Measurements from ENCODE around the gene PDIK1L. TPM values are rescaled to one million over a fixed set of nuclear protein-coding genes. Genes with fewer than 3 reads are reported as not detected.

The PDIK1L gene
- polyA plus RNA-seq (2013, experiment 1 of 2): 1.2 TPM
- 1.2 TPM for polyA plus RNA-seq (2013, experiment 2 of 2)

DNA sequence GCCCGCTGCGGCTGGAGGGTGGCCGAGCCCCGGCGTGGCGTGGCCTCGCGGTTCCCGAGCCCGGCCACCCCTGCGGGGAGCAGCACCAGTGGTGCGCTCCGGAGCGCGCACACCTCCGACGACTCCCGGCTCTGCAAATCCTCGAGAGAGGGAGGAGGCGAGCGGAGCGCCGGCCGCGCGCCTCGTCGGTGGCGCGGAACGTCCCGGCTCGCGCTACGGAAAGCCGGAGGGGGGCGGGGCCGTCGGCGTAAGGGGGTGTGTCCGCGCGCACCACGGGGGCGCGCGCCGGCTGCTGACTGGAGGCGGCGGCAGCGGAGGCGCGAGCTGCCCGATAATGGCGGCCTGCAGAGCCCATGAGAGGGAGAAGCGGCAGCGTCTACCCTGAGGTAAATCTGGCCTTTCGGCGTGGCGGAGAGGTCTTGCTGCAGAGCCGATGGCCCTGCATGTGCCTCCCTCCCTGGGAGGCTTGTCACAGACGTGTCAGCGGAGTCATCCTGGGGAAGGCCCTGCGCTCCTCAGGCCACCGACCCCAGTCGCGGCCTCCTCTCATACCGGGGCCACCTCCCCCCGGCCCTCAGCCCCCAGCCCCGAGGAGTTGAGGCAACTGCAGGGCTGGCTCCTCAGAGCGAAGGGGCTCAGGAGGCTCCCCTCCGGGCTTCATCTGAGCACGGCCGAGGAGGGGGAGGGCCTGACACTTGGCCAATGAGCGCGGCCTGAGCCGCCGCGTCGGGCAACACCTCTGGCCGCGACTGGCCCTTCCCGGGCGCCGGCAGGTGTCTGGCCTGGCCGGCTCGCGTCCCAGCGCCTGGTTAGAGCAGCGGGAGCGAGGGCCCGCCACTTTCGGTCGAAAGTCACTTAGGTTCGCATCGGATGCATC lies at the start of gene PDIK1L:
TSS of gene PDIK1L (plus strand) at position 295 of the 877 bp plus-strand sequence. CDS start 2,485 bp downstream, outside the sequence.
- Histone ChIP-seq H3K9ac (ENCODE audit: low read length) (peak within 1 kb of the TSS; percentile 90), H3K4me3 (ENCODE audit: low read length) (peak within 1 kb of the TSS; percentile 83), H3K27me3 (ENCODE audit: insufficient read depth, low read length, poor library complexity) (no peaks in the 10 kb centered on the region), H3K4ac (ENCODE audit: low read depth, low read length) (peak within 1 kb of the TSS; percentile 92), H3K4me1 (ENCODE audit: control insufficient read depth, low read depth, low read length) (peaks cover 6% of the 10 kb centered on the region), H3K79me1 (ENCODE audit: low read length) (no peaks in the 10 kb centered on the region), H2AK5ac (ENCODE audit: low read length) (no peak within 1 kb of the TSS), H4K8ac (ENCODE audit: low read depth, low read length) (no peak within 1 kb of the TSS), H2BK120ac (ENCODE audit: low read depth, low read length) (peak within 1 kb of the TSS; percentile 17), H3K79me2 (ENCODE audit: control insufficient read depth, insufficient read depth, low read length) (no peaks in the 10 kb centered on the region), H3K36me3 (ENCODE audit: control insufficient read depth, insufficient read depth, low read length) (no peaks in the 10 kb centered on the region), H3K4me2 (ENCODE audit: low read length) (peak within 1 kb of the TSS; percentile 99), H3K23ac (ENCODE audit: low read length) (no peak within 1 kb of the TSS), H2BK5ac (ENCODE audit: low read length) (peak within 1 kb of the TSS; percentile 71), H3K56ac (ENCODE audit: low read length) (peak within 1 kb of the TSS; percentile 96), H3K27ac (ENCODE audit: low read depth, low read length) (peak within 1 kb of the TSS; percentile 94), H2BK15ac (replicated peaks; ENCODE audit: low read depth) (no peak within 1 kb of the TSS), H4K5ac (ENCODE audit: low read length) (no peak within 1 kb of the TSS), H3K18ac (ENCODE audit: low read length) (peak within 1 kb of the TSS; percentile 52)
- WGBS (ENCODE audit: extremely low coverage, insufficient coverage, low lambda C conversion rate): no CpG with 5 or more reads among the region's 96 CpGs
- DNase-seq: peak; percentile 96

DNA sequence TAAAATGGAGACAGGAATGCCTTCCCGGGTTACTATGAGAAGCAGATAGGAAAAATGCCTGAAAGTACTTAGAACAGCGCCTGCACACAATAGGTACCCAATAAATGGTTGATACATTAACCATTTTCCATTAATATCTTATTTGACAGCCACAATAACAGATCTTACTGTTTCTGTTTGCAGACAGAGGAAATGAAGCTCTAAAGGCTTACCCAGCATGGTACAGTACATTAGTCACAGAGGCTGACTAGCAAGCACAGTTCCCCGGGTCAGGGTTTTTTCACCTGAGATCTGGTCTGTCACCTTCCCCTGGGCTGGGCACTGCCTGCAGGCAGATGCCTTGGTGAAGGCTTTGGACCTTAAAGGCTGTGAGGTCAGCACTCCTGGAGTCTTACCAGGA lies 47.1 kb upstream of the PDIK1L start:
- no peak overlapping the region for H2BK15ac ChIP-seq (replicated peaks; ENCODE audit: low read depth)
- no peak overlapping the region for H2BK120ac ChIP-seq (ENCODE audit: low read depth, low read length)
- H3K4me2 ChIP-seq (ENCODE audit: low read length): no peak overlapping the region
- no peak overlapping the region for H4K5ac ChIP-seq (ENCODE audit: low read length)
- no peaks in the 10 kb centered on the region for H3K27me3 ChIP-seq (ENCODE audit: insufficient read depth, low read length, poor library complexity)
- H3K36me3 ChIP-seq (ENCODE audit: control insufficient read depth, insufficient read depth, low read length): no peaks in the 10 kb centered on the region
- H4K8ac ChIP-seq (ENCODE audit: low read depth, low read length): no peak overlapping the region
- WGBS (ENCODE audit: extremely low coverage, insufficient coverage, low lambda C conversion rate): no CpG with 5 or more reads among the region's 3 CpGs
- no peak overlapping the region for H3K9ac ChIP-seq (ENCODE audit: low read length)
- no peak overlapping the region for H2BK5ac ChIP-seq (ENCODE audit: low read length)
- no peak for DNase-seq
- no peak overlapping the region for H3K23ac ChIP-seq (ENCODE audit: low read length)
- H3K4ac ChIP-seq (ENCODE audit: low read depth, low read length): no peak overlapping the region
- no peak overlapping the region for H3K18ac ChIP-seq (ENCODE audit: low read length)
- no peak overlapping the region for H3K4me3 ChIP-seq (ENCODE audit: low read length)
- no peak overlapping the region for H3K27ac ChIP-seq (ENCODE audit: low read depth, low read length)
- H3K79me2 ChIP-seq (ENCODE audit: control insufficient read depth, insufficient read depth, low read length): no peaks in the 10 kb centered on the region
- H2AK5ac ChIP-seq (ENCODE audit: low read length): no peak overlapping the region
- H3K79me1 ChIP-seq (ENCODE audit: low read length): no peaks in the 10 kb centered on the region
- H3K56ac ChIP-seq (ENCODE audit: low read length): no peak overlapping the region
- peaks cover 9% of the 10 kb centered on the region for H3K4me1 ChIP-seq (ENCODE audit: control insufficient read depth, low read depth, low read length)

DNA sequence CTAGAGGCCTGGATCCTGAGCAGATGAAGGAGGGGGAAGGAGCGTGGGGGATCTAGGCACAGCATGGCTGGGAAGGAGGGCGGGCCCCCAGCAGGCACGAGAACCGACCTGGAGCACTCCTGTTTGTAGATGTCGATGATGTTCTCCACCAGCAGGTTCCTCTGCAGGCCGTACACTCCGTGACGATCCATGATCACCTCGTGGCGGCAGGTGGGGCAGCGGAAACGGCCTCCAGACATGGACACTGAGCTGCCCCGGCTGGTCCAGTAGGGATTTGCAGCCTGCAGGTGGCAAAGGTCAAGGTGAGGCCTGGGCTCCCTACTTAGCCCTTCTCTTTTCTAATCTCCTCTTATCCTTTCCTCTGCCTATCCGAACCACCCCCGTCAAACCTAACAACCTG lies 45.5 kb upstream of the PDIK1L start:
- no peaks in the 10 kb centered on the region for H3K79me1 ChIP-seq (ENCODE audit: low read length)
- no peak for DNase-seq
- H3K4me2 ChIP-seq (ENCODE audit: low read length): no peak overlapping the region
- no peak overlapping the region for H3K23ac ChIP-seq (ENCODE audit: low read length)
- no peak overlapping the region for H3K18ac ChIP-seq (ENCODE audit: low read length)
- H2AK5ac ChIP-seq (ENCODE audit: low read length): peak overlapping the region; percentile 43
- H3K27ac ChIP-seq (ENCODE audit: low read depth, low read length): no peak overlapping the region
- no peak overlapping the region for H3K4ac ChIP-seq (ENCODE audit: low read depth, low read length)
- no peak overlapping the region for H4K8ac ChIP-seq (ENCODE audit: low read depth, low read length)
- no peaks in the 10 kb centered on the region for H3K79me2 ChIP-seq (ENCODE audit: control insufficient read depth, insufficient read depth, low read length)
- H2BK5ac ChIP-seq (ENCODE audit: low read length): no peak overlapping the region
- no peak overlapping the region for H2BK120ac ChIP-seq (ENCODE audit: low read depth, low read length)
- no peak overlapping the region for H3K4me3 ChIP-seq (ENCODE audit: low read length)
- peak overlapping the region; percentile 15 for H3K56ac ChIP-seq (ENCODE audit: low read length)
- H4K5ac ChIP-seq (ENCODE audit: low read length): no peak overlapping the region
- no CpG with 5 or more reads among the region's 15 CpGs for WGBS (ENCODE audit: extremely low coverage, insufficient coverage, low lambda C conversion rate)
- no peaks in the 10 kb centered on the region for H3K36me3 ChIP-seq (ENCODE audit: control insufficient read depth, insufficient read depth, low read length)
- no peaks in the 10 kb centered on the region for H3K27me3 ChIP-seq (ENCODE audit: insufficient read depth, low read length, poor library complexity)
- no peak overlapping the region for H2BK15ac ChIP-seq (replicated peaks; ENCODE audit: low read depth)
- no peak overlapping the region for H3K9ac ChIP-seq (ENCODE audit: low read length)
- peaks cover 9% of the 10 kb centered on the region for H3K4me1 ChIP-seq (ENCODE audit: control insufficient read depth, low read depth, low read length)

GRCh38 chr1:26066857-26067256 lies 44.8 kb upstream of the PDIK1L start:
- Histone ChIP-seq H2AK5ac (ENCODE audit: low read length) (no peak overlapping the region), H3K4ac (ENCODE audit: low read depth, low read length) (no peak overlapping the region), H3K4me2 (ENCODE audit: low read length) (no peak overlapping the region), H3K79me1 (ENCODE audit: low read length) (no peaks in the 10 kb centered on the region), H3K27ac (ENCODE audit: low read depth, low read length) (no peak overlapping the region), H3K79me2 (ENCODE audit: control insufficient read depth, insufficient read depth, low read length) (no peaks in the 10 kb centered on the region), H4K5ac (ENCODE audit: low read length) (no peak overlapping the region), H3K18ac (ENCODE audit: low read length) (no peak overlapping the region), H3K9ac (ENCODE audit: low read length) (no peak overlapping the region), H2BK120ac (ENCODE audit: low read depth, low read length) (no peak overlapping the region), H3K23ac (ENCODE audit: low read length) (no peak overlapping the region), H2BK15ac (replicated peaks; ENCODE audit: low read depth) (no peak overlapping the region), H3K4me3 (ENCODE audit: low read length) (no peak overlapping the region), H3K36me3 (ENCODE audit: control insufficient read depth, insufficient read depth, low read length) (no peaks in the 10 kb centered on the region), H2BK5ac (ENCODE audit: low read length) (no peak overlapping the region), H4K8ac (ENCODE audit: low read depth, low read length) (no peak overlapping the region), H3K56ac (ENCODE audit: low read length) (peak overlapping the region; percentile 60), H3K27me3 (ENCODE audit: insufficient read depth, low read length, poor library complexity) (no peaks in the 10 kb centered on the region), H3K4me1 (ENCODE audit: control insufficient read depth, low read depth, low read length) (peaks cover 9% of the 10 kb centered on the region)
- WGBS (ENCODE audit: extremely low coverage, insufficient coverage, low lambda C conversion rate): no CpG with 5 or more reads among the region's 4 CpGs
- DNase-seq: peak; percentile 65

- no peak within 1 kb of the TSS for H3K4me3 ChIP-seq (ENCODE audit: low read length)
- H3K4ac ChIP-seq (ENCODE audit: low read depth, low read length): no peak within 1 kb of the TSS
- DNase-seq: no peak
- H3K56ac ChIP-seq (ENCODE audit: low read length): peak within 1 kb of the TSS; percentile 60
- no CpG with 5 or more reads among the region's 9 CpGs for WGBS (ENCODE audit: extremely low coverage, insufficient coverage, low lambda C conversion rate)
- no peak within 1 kb of the TSS for H3K18ac ChIP-seq (ENCODE audit: low read length)
- H2BK120ac ChIP-seq (ENCODE audit: low read depth, low read length): no peak within 1 kb of the TSS
- H3K27ac ChIP-seq (ENCODE audit: low read depth, low read length): no peak within 1 kb of the TSS
- H3K27me3 ChIP-seq (ENCODE audit: insufficient read depth, low read length, poor library complexity): no peaks in the 10 kb centered on the region
- H3K4me1 ChIP-seq (ENCODE audit: control insufficient read depth, low read depth, low read length): peaks cover 9% of the 10 kb centered on the region
- peak within 1 kb of the TSS; percentile 23 for H2BK5ac ChIP-seq (ENCODE audit: low read length)
- no peaks in the 10 kb centered on the region for H3K36me3 ChIP-seq (ENCODE audit: control insufficient read depth, insufficient read depth, low read length)
- H4K8ac ChIP-seq (ENCODE audit: low read depth, low read length): no peak within 1 kb of the TSS
- no peak within 1 kb of the TSS for H3K4me2 ChIP-seq (ENCODE audit: low read length)
- no peaks in the 10 kb centered on the region for H3K79me2 ChIP-seq (ENCODE audit: control insufficient read depth, insufficient read depth, low read length)
- H4K5ac ChIP-seq (ENCODE audit: low read length): no peak within 1 kb of the TSS
- no peaks in the 10 kb centered on the region for H3K79me1 ChIP-seq (ENCODE audit: low read length)
- H3K9ac ChIP-seq (ENCODE audit: low read length): no peak within 1 kb of the TSS
- H2BK15ac ChIP-seq (replicated peaks; ENCODE audit: low read depth): no peak within 1 kb of the TSS
- no peak within 1 kb of the TSS for H3K23ac ChIP-seq (ENCODE audit: low read length)
- H2AK5ac ChIP-seq (ENCODE audit: low read length): peak within 1 kb of the TSS; percentile 93
Observed at GRCh38 chr1:26067432-26067911, 44.2 kb upstream of the PDIK1L start, which contains the start of gene TRIM63. TRIM63 (minus strand) TSS chr1:26067630; CDS start chr1:26067494, 136 bp downstream.

Measured in mesendoderm (in vitro differentiated cells).